Immature natural killer cell (primary cell): ENCODE data around the gene CD300E. TPM values are rescaled to one million over a fixed set of nuclear protein-coding genes. Genes with fewer than 3 reads are reported as not detected.
"Not testable (repeated sequence)": the region's sequence is repeated elsewhere in the genome, so short reads cannot be mapped to it uniquely, and the experiment has no call there.

Experiments used
- DNase-seq, 3 donors: peaks; one replicate each; pipeline ENCODE4 v3.0.0; 2022; ENCODE audit warnings: mixed read lengths in 1 of 3
- H3K27ac Mint-ChIP-seq, 6 donors: one replicate each; pipeline ENCODE4 v1.8.0; 2020; ENCODE audit warnings: mixed read lengths in 6 of 6, mild to moderate bottlenecking in 5 of 6, inconsistent platforms in 4 of 6, moderate library complexity in 3 of 6
- H3K27me3 Mint-ChIP-seq, 3 donors: one replicate each; pipeline ENCODE4 v1.8.0; 2020 to 2021; ENCODE audit warnings: low read depth in 3 of 3, mild to moderate bottlenecking in 3 of 3, mixed read lengths in 3 of 3, moderate library complexity in 3 of 3, inconsistent platforms in 1 of 3
- H3K36me3 Mint-ChIP-seq, 3 donors: one replicate each; pipeline ENCODE4 v1.8.0; 2020; ENCODE audit warnings: mixed read lengths in 3 of 3, inconsistent platforms in 2 of 3, mild to moderate bottlenecking in 2 of 3
- H3K4me1 Mint-ChIP-seq, 2 donors: one replicate each; pipeline ENCODE4 v1.8.0; 2020; ENCODE audit warnings: inconsistent platforms in 2 of 2, mild to moderate bottlenecking in 2 of 2, mixed read lengths in 2 of 2, moderate library complexity in 1 of 2
- H3K4me3 Mint-ChIP-seq, 5 donors: one replicate each; pipeline ENCODE4 v1.8.0; 2020; ENCODE audit warnings: mild to moderate bottlenecking in 5 of 5, mixed read lengths in 5 of 5, inconsistent platforms in 3 of 5, moderate library complexity in 3 of 5
- H3K9me3 Mint-ChIP-seq, 6 donors: one replicate each; pipeline ENCODE4 v1.8.0; 2020; ENCODE audit warnings: mild to moderate bottlenecking in 6 of 6, mixed read lengths in 6 of 6, inconsistent platforms in 4 of 6, moderate library complexity in 3 of 6
- polyA plus RNA-seq, 3 donors: library from polyadenylated mRNA; unstranded; fragments of 300-500 nt; fragmentation: Illumina TruSeq; gene quantifications; one replicate each; pipeline ENCODE4 v1.2.3, GENCODE V29; 2021

Gene CD300E
- polyA plus RNA-seq, 3 donors from 2014 or later, result 0.28 to 0.79 TPM; not detected in 1

- Mint-ChIP-seq H3K27me3 (peaks cover 16 to 24% (median 18%) of the 10 kb centered on the region in 3 donors), H3K9me3 (no peaks in the 10 kb centered on the region), H3K36me3 (no peaks in the 10 kb centered on the region), H3K27ac (no peak overlapping the region), H3K4me1 (peaks cover 12 to 19% of the 10 kb centered on the region in 2 donors), H3K4me3 (no peak overlapping the region)
- DNase-seq, result no peak
Observed at GRCh38 chr17:74642995-74643394, 19.5 kb upstream of the CD300E start.

GRCh38 chr17:74642556-74642955 lies 19.0 kb upstream of the CD300E start:
- Mint-ChIP-seq H3K27ac (no peak overlapping the region), H3K36me3 (no peaks in the 10 kb centered on the region), H3K4me3 (no peak overlapping the region), H3K4me1 (peaks cover 12 to 23% of the 10 kb centered on the region in 2 donors), H3K27me3 (peaks cover 17 to 25% (median 18%) of the 10 kb centered on the region in 3 donors), H3K9me3 (no peaks in the 10 kb centered on the region)
- DNase-seq, result no peak

- H3K27me3 Mint-ChIP-seq, result peaks cover 17 to 25% (median 18%) of the 10 kb centered on the region in 3 donors
- H3K4me1 Mint-ChIP-seq, result peaks cover 15 to 27% of the 10 kb centered on the region in 2 donors
- no peaks in the 10 kb centered on the region for H3K9me3 Mint-ChIP-seq
- H3K4me3 Mint-ChIP-seq, result no peak overlapping the region
- no peak overlapping the region for H3K27ac Mint-ChIP-seq
- H3K36me3 Mint-ChIP-seq, result no peaks in the 10 kb centered on the region
- no peak for DNase-seq
Observed at GRCh38 chr17:74641958-74642298, 18.4 kb upstream of the CD300E start.

GRCh38 chr17:74641224-74641957 lies 17.9 kb upstream of the CD300E start:
- Mint-ChIP-seq H3K27ac (no peak overlapping the region), H3K36me3 (no peaks in the 10 kb centered on the region), H3K4me3 (no peak overlapping the region), H3K9me3 (no peaks in the 10 kb centered on the region), H3K4me1 (peaks cover 15 to 27% of the 10 kb centered on the region in 2 donors), H3K27me3 (peaks cover 17 to 25% (median 18%) of the 10 kb centered on the region in 3 donors)
- no peak for DNase-seq

GRCh38 chr17:74639704-74640151 lies 16.2 kb upstream of the CD300E start:
- Mint-ChIP-seq H3K4me3 (peak overlapping the region in 1 of 5 donors; percentile 46), H3K9me3 (no peaks in the 10 kb centered on the region), H3K36me3 (no peaks in the 10 kb centered on the region), H3K27me3 (peaks cover 12 to 23% (median 14%) of the 10 kb centered on the region in 3 donors), H3K4me1 (peaks cover 15 to 27% of the 10 kb centered on the region in 2 donors), H3K27ac (peak overlapping the region in 1 of 6 donors; percentile 2)
- DNase-seq, result peak in 1 of 3 donors; percentile 11

GRCh38 chr17:74637926-74638325 lies 14.4 kb upstream of the CD300E start:
- H3K4me3 Mint-ChIP-seq, result no peak overlapping the region

GRCh38 chr17:74637265-74637664 lies 13.7 kb upstream of the CD300E start:
- H3K4me3 Mint-ChIP-seq, result peak overlapping the region in 1 of 5 donors; percentile 42
- peaks cover 10 to 12% (median 10%) of the 10 kb centered on the region in 3 donors for H3K27me3 Mint-ChIP-seq
- no peak for DNase-seq
- peaks cover 15 to 27% of the 10 kb centered on the region in 2 donors for H3K4me1 Mint-ChIP-seq
- no peaks in the 10 kb centered on the region for H3K36me3 Mint-ChIP-seq
- H3K27ac Mint-ChIP-seq, result no peak overlapping the region
- H3K9me3 Mint-ChIP-seq, result no peaks in the 10 kb centered on the region

More at GRCh38 chr17:74637926-74638325, 14.4 kb upstream of the CD300E start:
- Mint-ChIP-seq H3K9me3 (no peaks in the 10 kb centered on the region), H3K36me3 (no peaks in the 10 kb centered on the region), H3K27me3 (peaks cover 9 to 16% (median 10%) of the 10 kb centered on the region in 3 donors), H3K27ac (no peak overlapping the region), H3K4me1 (peaks cover 15 to 27% of the 10 kb centered on the region in 2 donors)
- DNase-seq, result no peak

- H3K4me1 Mint-ChIP-seq, result peaks cover 15 to 20% of the 10 kb centered on the region in 2 donors
- peaks cover 10 to 13% (median 12%) of the 10 kb centered on the region in 3 donors for H3K27me3 Mint-ChIP-seq
- not testable (repeated sequence) for DNase-seq, H3K27ac Mint-ChIP-seq, H3K9me3 Mint-ChIP-seq, H3K36me3 Mint-ChIP-seq, H3K4me3 Mint-ChIP-seq
Observed at GRCh38 chr17:74636541-74637085, 13.1 kb upstream of the CD300E start.

- no peak for DNase-seq
- H3K4me3 Mint-ChIP-seq, result no peak overlapping the region
- H3K27ac Mint-ChIP-seq, result no peak overlapping the region
- H3K4me1 Mint-ChIP-seq, result peaks cover 15 to 19% of the 10 kb centered on the region in 2 donors
- H3K9me3 Mint-ChIP-seq, result no peaks in the 10 kb centered on the region
- no peaks in the 10 kb centered on the region for H3K36me3 Mint-ChIP-seq
- peaks cover 9 to 15% (median 11%) of the 10 kb centered on the region in 3 donors for H3K27me3 Mint-ChIP-seq
Observed at GRCh38 chr17:74635418-74635817, 11.9 kb upstream of the CD300E start.

GRCh38 chr17:74633326-74633725 lies 9.8 kb upstream of the CD300E start:
- no peak overlapping the region for H3K4me3 Mint-ChIP-seq
- peaks cover 8 to 16% (median 10%) of the 10 kb centered on the region in 3 donors for H3K27me3 Mint-ChIP-seq
- H3K27ac Mint-ChIP-seq, result no peak overlapping the region
- no peaks in the 10 kb centered on the region for H3K9me3 Mint-ChIP-seq
- no peaks in the 10 kb centered on the region for H3K36me3 Mint-ChIP-seq
- H3K4me1 Mint-ChIP-seq, result peaks cover 4 to 8% of the 10 kb centered on the region in 2 donors
- DNase-seq, result no peak

GRCh38 chr17:74632617-74633016 lies 9.1 kb upstream of the CD300E start:
- Mint-ChIP-seq H3K4me1 (peaks cover 4% of the 10 kb centered on the region in 2 donors), H3K27ac (no peak overlapping the region), H3K4me3 (no peak overlapping the region), H3K27me3 (peaks cover 8 to 13% (median 8%) of the 10 kb centered on the region in 3 donors), H3K36me3 (no peaks in the 10 kb centered on the region), H3K9me3 (no peaks in the 10 kb centered on the region)
- DNase-seq, result no peak

GRCh38 chr17:74631468-74632450 lies 8.2 kb upstream of the CD300E start:
- Mint-ChIP-seq H3K9me3 (peaks cover 0 to 2% (median 0%) of the 10 kb centered on the region in 6 donors), H3K36me3 (no peaks in the 10 kb centered on the region), H3K4me3 (no peak overlapping the region), H3K27me3 (peaks cover 8 to 13% (median 8%) of the 10 kb centered on the region in 3 donors), H3K27ac (no peak overlapping the region), H3K4me1 (no peaks in the 10 kb centered on the region)
- no peak for DNase-seq

GRCh38 chr17:74630251-74630650 lies 6.7 kb upstream of the CD300E start:
- not testable (repeated sequence) for DNase-seq

More at GRCh38 chr17:74630251-74630650, 6.7 kb upstream of the CD300E start:
- not testable (repeated sequence) for H3K4me3 Mint-ChIP-seq, H3K36me3 Mint-ChIP-seq, H3K9me3 Mint-ChIP-seq, H3K4me1 Mint-ChIP-seq
- peak overlapping the region in 1 of 6 donors; percentile 2 for H3K27ac Mint-ChIP-seq
- H3K27me3 Mint-ChIP-seq, result peaks cover 8 to 20% (median 8%) of the 10 kb centered on the region in 3 donors
